CD4-positive, alpha-beta T cell (primary cell): ENCODE data around the gene ERP27. TPM values are rescaled to one million over a fixed set of nuclear protein-coding genes. Genes with fewer than 3 reads are reported as not detected.

Source experiments
- ATAC-seq: fragments of 200-7000 bp; cut with Tn5 transposase; one replicate; pipeline ENCODE4 v1.10.0; 2022; ENCODE audit warnings: mild to moderate bottlenecking; ENCODE audit not compliant: poor library complexity
- CTCF ChIA-PET: fragments of 350-600 bp; sonication (Branson Sonifier 250); formaldehyde crosslinking; loops from one replicate; lab custom pipeline; 2021; ENCODE audit warnings: antibody characterized with exemption, inconsistent platforms; lab: Charles Lee
- POLR2A ChIA-PET: fragments of 350-600 bp; sonication (Branson Sonifier 250); formaldehyde crosslinking; loops from one replicate; lab custom pipeline; 2021; ENCODE audit warnings: antibody characterized with exemption, inconsistent platforms; lab: Charles Lee
- DNase-seq, 14 experiments: peaks; one replicate each; pipeline ENCODE4 v3.0.0-alpha.2; 2013 to 2020; ENCODE audit warnings: mixed read lengths in 2 of 14
- H3K27ac ChIP-seq, 2 donors: one replicate each; pipeline versions ENCODE4 v1.5.1 to v1.7.0; 2013; ENCODE audit warnings: low read length in 2 of 2, low read depth in 1 of 2, mild to moderate bottlenecking in 1 of 2
- H3K27me3 ChIP-seq, 2 experiments: 1 replicate in 1 of 2; 2 replicates in 1 of 2; pipeline versions ENCODE4 v1.6.1 to v1.7.0; 2013; ENCODE audit warnings: low read length in 2 of 2, control low read depth in 1 of 2, mild to moderate bottlenecking in 1 of 2, moderate library complexity in 1 of 2; ENCODE audit not compliant: insufficient read depth in 2 of 2, control insufficient read depth in 1 of 2
- H3K36me3 ChIP-seq: one replicate; pipeline ENCODE4 v1.6.1; 2013; ENCODE audit warnings: low read length, control low read depth; ENCODE audit not compliant: insufficient read depth
- H3K4me1 ChIP-seq: one replicate; pipeline ENCODE4 v1.6.1; 2013; ENCODE audit warnings: low read length, control low read depth; ENCODE audit not compliant: insufficient read depth
- H3K4me3 ChIP-seq: one replicate; pipeline ENCODE4 v1.5.1; 2013; ENCODE audit warnings: mild to moderate bottlenecking, low read length, moderate library complexity
- H3K9me3 ChIP-seq, 2 experiments: 1 replicate in 1 of 2; 2 replicates in 1 of 2; pipeline versions ENCODE4 v1.6.1 to v1.7.0; 2013; ENCODE audit warnings: low read length in 2 of 2, mild to moderate bottlenecking in 2 of 2, control low read depth in 1 of 2, moderate library complexity in 1 of 2; ENCODE audit not compliant: control insufficient read depth in 1 of 2, insufficient read depth in 1 of 2
- H3K27ac Mint-ChIP-seq: one replicate; pipeline ENCODE4 v1.8.0; 2020; ENCODE audit warnings: mixed read lengths
- H3K27me3 Mint-ChIP-seq: one replicate; pipeline ENCODE4 v1.8.0; 2021; ENCODE audit warnings: mixed read lengths
- H3K36me3 Mint-ChIP-seq: one replicate; pipeline ENCODE4 v1.8.0; 2021; ENCODE audit warnings: low read depth, mixed read lengths
- H3K4me1 Mint-ChIP-seq: one replicate; pipeline ENCODE4 v1.8.0; 2021; ENCODE audit warnings: low read depth, mixed read lengths
- H3K4me3 Mint-ChIP-seq: one replicate; pipeline ENCODE4 v1.8.0; 2020; ENCODE audit warnings: mild to moderate bottlenecking, mixed read lengths
- H3K9me3 Mint-ChIP-seq: one replicate; pipeline ENCODE4 v1.8.0; 2020; ENCODE audit warnings: mixed read lengths
- CTCF ChIP-seq: fragments of 200-600 bp; IDR thresholded peaks from one replicate; pipeline ENCODE4 v1.8.0; 2022; ENCODE audit warnings: antibody characterized with exemption, mild to moderate bottlenecking
- intact Hi-C, 2 experiments: fragments of 100-400 bp; cut with DNase I in 1 of 2; cut with micrococcal nuclease in 1 of 2; formaldehyde crosslinking; loops; one replicate each; pipeline versions ENCODE4 v1.15.1 to v1.9.0; 2023 to 2025; cut with DNase I, micrococcal nuclease
- total RNA-seq, 174 experiments: library from RNA in 2 of 174; stranded (reverse) in 2 of 174; gene quantifications; one replicate each; pipeline ENCODE4 v1.2.3 and lab custom pipeline; 2021 to 2026

The ERP27 gene
- total RNA-seq, 2 experiments from 2014 or later, result 16.2 to 17.1 TPM

GRCh38 chr12:14976658-14977057 lies 38.3 kb upstream of the ERP27 start:
- Mint-ChIP-seq H3K27ac (no peak overlapping the region), H3K27me3 (no peaks in the 10 kb centered on the region), H3K9me3 (no peaks in the 10 kb centered on the region), H3K4me1 (peaks cover 61% of the 10 kb centered on the region), H3K36me3 (no peaks in the 10 kb centered on the region), H3K4me3 (no peak overlapping the region)
- H3K27ac ChIP-seq, result no peak overlapping the region
- intact Hi-C loops, result no loop called here
- ChIA-PET POLR2A (interaction anchor here (1.2 to 1.4 kb wide), 2 partner anchors 16 to 18 kb away, joined by 3 read pairs; no protein-coding TSS in a partner anchor), CTCF (no interaction called here)
- no peaks in the 10 kb centered on the region for H3K27me3 ChIP-seq
- DNase-seq (no peak), ATAC-seq (no peak)
- no peaks in the 10 kb centered on the region for H3K36me3 ChIP-seq
- TF ChIP-seq CTCF, result no peak
- no peaks in the 10 kb centered on the region for H3K9me3 ChIP-seq
- H3K4me1 ChIP-seq, result peaks cover 10% of the 10 kb centered on the region
- H3K4me3 ChIP-seq, result no peak overlapping the region

GRCh38 chr12:14975457-14975856 lies 37.1 kb upstream of the ERP27 start:
- peaks cover 59% of the 10 kb centered on the region for H3K4me1 Mint-ChIP-seq
- no peaks in the 10 kb centered on the region for H3K36me3 Mint-ChIP-seq
- no peak overlapping the region for H3K4me3 Mint-ChIP-seq
- POLR2A ChIA-PET, result no interaction called here
- no peak overlapping the region for H3K27ac Mint-ChIP-seq
- H3K9me3 Mint-ChIP-seq, result no peaks in the 10 kb centered on the region
- H3K36me3 ChIP-seq, result no peaks in the 10 kb centered on the region
- CTCF ChIA-PET, result no interaction called here
- no peak overlapping the region for H3K4me3 ChIP-seq
- H3K27me3 Mint-ChIP-seq, result no peaks in the 10 kb centered on the region
- no peak for TF ChIP-seq CTCF
- DNase-seq, result no peak
- intact Hi-C loops, result no loop called here
- no peak overlapping the region for H3K27ac ChIP-seq
- peaks cover 5% of the 10 kb centered on the region for H3K4me1 ChIP-seq
- H3K9me3 ChIP-seq, result no peaks in the 10 kb centered on the region
- H3K27me3 ChIP-seq, result no peaks in the 10 kb centered on the region
- no peak for ATAC-seq

GRCh38 chr12:14974633-14975032 lies 36.3 kb upstream of the ERP27 start:
- Histone ChIP-seq H3K27ac (no peak overlapping the region), H3K9me3 (no peaks in the 10 kb centered on the region), H3K36me3 (no peaks in the 10 kb centered on the region), H3K4me3 (no peak overlapping the region), H3K27me3 (no peaks in the 10 kb centered on the region), H3K4me1 (peaks cover 5% of the 10 kb centered on the region)
- CTCF ChIA-PET, result no interaction called here
- H3K27me3 Mint-ChIP-seq, result no peaks in the 10 kb centered on the region
- no peaks in the 10 kb centered on the region for H3K36me3 Mint-ChIP-seq
- no peaks in the 10 kb centered on the region for H3K9me3 Mint-ChIP-seq
- POLR2A ChIA-PET, result no interaction called here
- DNase-seq (no peak), ATAC-seq (no peak)
- TF ChIP-seq CTCF, result no peak
- H3K27ac Mint-ChIP-seq, result no peak overlapping the region
- H3K4me3 Mint-ChIP-seq, result no peak overlapping the region
- H3K4me1 Mint-ChIP-seq, result peaks cover 58% of the 10 kb centered on the region
- intact Hi-C loops, result no loop called here
